ENCODE measurements around the gene TMEM255B.

DNA sequence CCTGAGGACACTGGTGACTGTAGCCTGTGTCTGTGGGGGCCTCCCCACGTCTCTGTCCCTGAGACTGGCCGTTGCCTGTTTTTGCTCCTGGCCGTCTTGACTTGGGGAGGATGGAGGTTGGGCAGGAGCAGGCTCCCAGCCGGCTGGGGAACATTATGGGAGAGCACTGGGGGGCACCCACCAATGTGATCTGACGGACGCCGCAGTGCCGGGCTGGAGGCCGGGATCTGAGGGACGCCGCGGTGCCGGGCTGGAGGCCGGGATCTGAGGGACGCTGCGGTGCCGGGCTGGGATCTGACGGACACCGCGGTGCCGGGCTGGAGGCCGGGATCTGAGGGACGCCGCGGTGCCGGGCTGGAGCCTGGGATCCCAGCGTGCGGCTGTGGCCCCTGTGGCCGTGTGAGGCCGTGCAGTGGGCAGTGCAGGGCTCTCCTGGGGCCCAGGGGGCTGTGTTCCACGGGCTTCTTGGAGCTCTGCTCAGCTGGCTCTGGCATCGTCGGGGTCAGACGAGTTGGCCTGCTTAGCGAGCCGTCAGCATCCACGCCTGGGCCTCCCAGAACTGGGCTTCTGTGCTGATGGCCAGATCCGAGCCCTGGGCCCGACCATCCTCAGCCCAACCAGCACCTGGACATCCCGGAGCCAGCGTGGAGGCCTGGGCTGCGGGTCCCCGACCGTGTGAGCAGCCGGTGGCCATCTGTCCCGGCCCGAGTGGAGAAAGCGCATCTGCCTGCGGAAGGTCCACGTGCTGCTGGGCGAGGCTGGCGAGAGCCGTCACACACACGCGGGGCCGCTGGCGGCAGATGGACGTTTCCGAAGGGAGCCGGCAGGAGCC is 59.0 kb downstream of the TMEM255B start:
- TF ChIP-seq, protein P1, sequence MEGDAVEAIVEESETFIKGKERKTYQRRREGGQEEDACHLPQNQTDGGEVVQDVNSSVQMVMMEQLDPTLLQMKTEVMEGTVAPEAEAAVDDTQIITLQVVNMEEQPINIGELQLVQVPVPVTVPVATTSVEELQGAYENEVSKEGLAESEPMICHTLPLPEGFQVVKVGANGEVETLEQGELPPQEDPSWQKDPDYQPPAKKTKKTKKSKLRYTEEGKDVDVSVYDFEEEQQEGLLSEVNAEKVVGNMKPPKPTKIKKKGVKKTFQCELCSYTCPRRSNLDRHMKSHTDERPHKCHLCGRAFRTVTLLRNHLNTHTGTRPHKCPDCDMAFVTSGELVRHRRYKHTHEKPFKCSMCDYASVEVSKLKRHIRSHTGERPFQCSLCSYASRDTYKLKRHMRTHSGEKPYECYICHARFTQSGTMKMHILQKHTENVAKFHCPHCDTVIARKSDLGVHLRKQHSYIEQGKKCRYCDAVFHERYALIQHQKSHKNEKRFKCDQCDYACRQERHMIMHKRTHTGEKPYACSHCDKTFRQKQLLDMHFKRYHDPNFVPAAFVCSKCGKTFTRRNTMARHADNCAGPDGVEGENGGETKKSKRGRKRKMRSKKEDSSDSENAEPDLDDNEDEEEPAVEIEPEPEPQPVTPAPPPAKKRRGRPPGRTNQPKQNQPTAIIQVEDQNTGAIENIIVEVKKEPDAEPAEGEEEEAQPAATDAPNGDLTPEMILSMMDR (IDR thresholded peaks at IDR 0.05; ENCODE audit: insufficient read depth, low read depth, low read length): no peak
- no peak for TF ChIP-seq EZH2 (IDR thresholded peaks at IDR 0.05; ENCODE audit: insufficient read depth, low read length)
